DMS79 (cell line): ENCODE data around the gene HOATZ.
A peak's percentile ranks its signal among the peaks of the same experiment; 100 is the strongest.

Experiments used
- DNase-seq: peaks from one replicate; lab custom pipeline; 2025; lab: John Stamatoyannopoulos, UW

Gene HOATZ

DNA sequence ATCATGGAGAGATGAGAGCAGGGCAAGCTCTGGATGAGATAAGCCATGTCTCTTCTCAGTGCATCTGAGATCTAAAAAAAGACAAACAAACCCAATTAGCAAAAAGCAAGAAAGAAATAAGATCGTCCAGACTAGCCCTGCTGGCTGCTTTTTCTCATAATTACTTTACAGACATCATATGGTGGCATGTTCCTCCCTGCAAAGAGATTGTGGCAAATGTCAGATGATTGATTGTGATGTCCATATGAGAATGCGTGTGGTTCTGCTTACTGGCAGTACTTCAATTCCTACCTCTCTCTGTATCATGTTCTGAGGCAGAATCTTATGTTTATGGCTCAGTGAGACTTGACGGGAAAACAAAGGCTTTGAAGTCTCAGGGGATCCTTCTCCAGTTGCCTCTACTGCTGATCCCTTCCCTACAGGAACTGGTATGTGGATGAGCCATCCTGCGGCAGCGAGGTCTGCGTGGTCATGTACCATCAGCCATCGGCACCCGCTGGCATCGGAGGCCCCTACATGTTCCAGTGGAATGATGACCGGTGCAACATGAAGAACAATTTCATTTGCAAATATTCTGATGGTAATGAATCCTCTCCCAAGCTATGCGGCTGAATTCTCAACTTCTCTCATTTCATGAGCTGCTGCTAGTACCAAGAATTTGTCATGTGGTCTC is 34.8 kb downstream of the HOATZ start:
- DNase-seq = no peak

DNA sequence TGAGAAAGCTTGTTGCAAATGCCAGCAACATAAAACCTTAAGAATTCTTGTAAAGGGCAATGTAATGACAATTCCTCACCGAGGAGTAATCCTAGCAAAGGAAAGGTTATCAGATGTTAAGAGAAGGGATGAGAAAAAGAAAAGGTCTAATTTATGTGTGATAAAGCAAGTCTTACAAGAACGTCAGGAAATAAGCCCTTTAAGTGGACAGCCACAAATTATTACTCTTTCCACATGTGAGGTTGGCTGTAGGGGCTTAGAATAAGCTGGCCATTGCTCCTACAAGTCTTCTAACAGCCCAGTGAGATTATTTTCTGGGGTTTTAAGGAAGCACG is 35.3 kb downstream of the HOATZ start:
- DNase-seq = no peak

DNA sequence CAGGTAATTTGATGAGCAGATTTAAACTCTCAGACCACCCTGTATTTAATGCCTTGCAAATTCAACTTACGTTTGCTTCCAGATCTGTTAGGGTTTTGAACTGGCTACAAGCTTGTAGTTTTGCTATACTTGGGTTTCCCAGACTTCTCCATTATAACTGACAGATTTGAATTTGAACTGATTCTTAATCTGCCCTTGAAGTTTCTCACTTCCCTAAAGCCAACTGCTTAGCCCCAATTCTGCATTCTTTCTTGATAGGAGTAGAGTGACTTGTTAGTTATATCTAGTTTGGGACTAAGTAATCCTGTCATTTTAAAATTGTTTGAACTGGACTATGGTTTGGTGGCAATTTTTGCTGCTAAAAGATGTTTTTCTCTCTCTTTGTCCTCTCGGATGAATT is 35.7 kb downstream of the HOATZ start:
- DNase-seq = no peak

DNA sequence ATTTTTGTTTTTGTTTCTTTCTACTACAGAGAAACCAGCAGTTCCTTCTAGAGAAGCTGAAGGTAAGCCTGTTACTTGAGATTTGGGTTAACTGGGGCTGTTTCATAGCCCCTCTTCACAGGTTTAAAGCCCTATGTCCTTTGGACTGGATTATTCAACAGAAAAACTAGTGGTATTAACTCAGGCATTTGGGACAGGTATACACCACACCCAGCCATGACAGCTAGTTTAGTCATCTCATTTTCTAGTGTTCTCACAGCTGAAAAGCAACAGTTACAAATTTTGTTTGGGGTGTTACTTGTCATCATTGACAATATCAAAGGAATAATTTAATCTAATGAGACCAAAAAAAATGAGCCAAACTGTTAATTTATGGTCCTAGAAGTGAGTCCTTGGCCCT is 40.0 kb downstream of the HOATZ start:
- DNase-seq = no peak

DNA sequence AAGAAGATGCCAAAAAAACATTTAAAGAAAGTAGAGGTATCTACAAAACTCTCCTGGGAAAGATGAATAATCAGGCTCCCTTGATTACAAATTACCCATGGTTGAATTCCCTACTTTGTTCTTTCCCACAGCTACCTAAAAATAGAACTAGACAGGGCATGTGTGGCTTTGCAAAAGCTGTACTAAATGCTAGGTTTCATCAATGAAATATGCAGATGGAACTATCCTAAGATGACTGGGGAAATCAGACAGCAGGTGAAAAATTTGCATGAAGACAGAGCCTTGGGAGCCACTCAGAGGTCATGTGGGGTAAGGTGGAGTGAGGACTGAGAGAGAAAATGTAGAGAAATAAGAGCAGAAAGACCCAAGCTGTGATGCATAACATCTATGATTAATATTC is 40.7 kb downstream of the HOATZ start:
- no peak for DNase-seq

DNA sequence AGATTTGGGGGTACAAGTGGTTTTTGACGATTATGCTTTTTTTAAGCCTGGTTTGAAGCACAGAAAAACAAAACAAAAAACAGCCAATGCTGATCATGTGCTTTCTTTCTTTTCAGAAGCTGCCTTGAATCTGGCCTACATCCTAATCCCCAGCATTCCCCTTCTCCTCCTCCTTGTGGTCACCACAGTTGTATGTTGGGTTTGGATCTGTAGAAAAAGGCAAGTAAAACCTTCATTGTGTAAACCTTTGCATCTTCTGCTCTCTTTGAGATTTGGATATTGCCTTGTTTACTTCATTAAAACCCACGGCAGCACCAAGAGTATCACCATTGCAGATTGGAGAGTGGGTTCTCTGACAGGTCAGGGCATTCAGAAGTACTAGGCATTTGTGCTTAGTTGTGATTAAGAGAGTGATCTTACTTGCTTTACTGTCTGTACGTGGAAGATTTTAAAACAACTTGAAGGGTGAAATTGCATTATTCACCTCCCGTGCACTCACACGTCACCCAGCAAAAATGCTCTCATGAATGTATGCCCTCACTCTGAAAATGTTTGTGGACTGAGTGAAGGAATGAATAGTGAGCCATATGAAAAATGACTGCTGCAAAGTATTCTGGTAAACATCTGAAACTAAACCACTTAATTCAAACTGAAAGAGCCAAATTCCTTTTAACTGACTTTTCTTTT is 43.0 kb downstream of the HOATZ start:
- DNase-seq = no peak

DNA sequence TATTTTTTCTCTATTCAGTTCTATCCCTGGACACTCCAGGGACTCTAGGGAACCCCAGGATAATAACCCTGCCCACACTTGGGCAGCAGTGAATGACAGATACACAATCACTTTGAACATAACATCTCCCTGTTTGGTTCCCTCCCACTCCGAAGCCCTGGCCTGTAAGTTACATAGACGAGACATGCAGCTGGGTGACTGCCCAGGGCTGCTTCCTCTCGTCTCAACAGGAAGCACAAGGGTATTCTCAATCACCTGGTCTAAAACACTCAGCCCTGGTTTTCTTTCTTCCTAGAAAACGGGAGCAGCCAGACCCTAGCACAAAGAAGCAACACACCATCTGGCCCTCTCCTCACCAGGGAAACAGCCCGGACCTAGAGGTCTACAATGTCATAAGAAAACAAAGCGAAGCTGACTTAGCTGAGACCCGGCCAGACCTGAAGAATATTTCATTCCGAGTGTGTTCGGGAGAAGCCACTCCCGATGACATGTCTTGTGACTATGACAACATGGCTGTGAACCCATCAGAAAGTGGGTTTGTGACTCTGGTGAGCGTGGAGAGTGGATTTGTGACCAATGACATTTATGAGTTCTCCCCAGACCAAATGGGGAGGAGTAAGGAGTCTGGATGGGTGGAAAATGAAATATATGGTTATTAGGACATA is 45.4 kb downstream of the HOATZ start:
- DNase-seq = no peak

DNA sequence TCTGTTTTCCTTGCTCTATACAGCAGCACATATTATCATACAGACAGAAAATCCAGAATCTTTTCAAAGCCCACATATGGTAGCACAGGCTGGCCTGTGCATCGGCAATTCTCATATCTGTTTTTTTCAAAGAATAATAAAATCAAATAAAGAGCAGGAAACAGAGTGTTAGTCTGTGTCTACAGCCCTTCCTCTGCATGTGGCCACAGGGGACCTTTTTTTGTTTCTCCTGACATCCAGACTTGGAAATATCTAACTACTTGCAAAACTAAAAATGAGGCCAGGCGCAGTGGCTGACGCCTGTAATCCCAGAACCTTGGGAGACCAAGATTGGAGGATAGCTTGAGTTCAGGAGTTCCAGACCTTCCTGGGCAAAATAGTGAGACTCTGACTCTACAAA is 46.2 kb downstream of the HOATZ start:
- DNase-seq = no peak

DNA sequence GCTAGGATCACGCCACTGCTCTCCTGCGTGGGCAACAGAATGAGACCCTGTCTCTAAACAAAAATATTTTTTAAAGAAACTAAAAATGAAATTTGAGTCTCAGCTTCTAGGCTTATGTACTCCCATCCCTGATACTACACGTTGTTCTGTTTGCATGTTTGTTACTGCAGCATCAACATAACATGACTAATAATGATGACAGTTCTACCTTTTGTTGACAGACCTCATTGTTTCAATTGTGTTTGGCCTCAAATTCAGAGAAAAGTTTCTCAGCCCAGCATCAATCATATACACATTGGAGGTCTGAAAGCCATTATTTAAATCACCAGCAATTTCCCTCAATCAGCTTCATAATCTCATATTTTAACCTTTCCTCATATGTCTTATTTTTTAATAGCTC is 46.7 kb downstream of the HOATZ start:
- no peak for DNase-seq

DNA sequence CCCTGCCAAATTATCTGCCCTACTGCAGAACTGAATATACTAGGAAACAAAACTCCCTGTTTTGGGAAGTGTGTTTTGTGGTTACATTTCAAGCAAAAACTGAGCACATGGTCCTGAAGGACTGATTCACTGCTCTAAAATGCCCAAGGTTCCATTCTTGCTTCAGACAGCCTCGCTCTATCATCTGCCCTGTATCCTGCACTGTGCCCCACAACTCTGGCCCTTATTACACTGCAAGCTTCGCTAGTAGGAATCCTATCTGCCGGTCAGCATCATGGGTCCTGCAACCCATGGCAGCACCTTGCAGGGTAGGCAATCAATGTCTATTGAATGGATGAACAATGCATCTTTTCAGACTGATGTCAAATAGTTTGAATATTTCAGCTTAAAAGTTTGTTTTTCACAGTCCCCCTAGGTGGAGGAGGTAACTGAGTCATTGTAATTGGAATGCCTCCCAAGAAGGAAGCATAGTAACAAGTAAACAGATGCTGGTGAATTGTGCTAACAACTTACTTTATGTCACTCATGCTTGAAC is 47.3 kb downstream of the HOATZ start:
- DNase-seq = no peak

DNA sequence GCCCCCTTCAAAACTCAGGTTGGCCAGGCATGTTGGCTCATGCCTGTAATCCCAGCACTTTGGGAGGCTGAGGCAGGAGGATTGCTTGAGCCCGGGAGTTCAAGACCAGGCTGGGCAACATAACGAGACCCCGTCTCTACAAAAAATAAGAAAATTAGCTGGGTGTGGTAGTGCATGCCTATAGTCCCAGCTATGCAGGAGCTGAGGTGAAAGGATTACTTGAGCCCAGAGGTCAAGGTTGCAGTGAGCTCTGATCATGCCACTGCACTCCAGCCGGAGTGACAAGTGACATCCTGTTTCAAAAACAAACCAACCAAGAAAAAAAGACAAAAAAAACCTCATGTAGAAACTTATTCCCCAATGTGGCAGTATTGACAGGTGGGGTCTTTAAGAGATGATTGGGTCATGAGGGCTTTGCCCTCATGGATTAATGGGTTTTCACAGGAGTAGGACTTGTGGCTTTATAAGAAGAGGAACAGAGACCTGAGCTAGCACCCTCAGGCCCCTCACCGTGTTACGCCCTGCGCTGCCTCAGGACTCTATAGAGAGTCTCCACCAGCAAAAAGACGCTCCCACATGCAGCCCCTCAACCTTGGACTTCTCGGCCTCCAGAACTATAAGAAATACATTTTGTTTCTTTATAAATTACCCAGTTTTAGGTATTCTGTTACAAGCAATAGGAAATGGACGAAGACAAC is 48.3 kb downstream of the HOATZ start:
- DNase-seq = no peak

DNA sequence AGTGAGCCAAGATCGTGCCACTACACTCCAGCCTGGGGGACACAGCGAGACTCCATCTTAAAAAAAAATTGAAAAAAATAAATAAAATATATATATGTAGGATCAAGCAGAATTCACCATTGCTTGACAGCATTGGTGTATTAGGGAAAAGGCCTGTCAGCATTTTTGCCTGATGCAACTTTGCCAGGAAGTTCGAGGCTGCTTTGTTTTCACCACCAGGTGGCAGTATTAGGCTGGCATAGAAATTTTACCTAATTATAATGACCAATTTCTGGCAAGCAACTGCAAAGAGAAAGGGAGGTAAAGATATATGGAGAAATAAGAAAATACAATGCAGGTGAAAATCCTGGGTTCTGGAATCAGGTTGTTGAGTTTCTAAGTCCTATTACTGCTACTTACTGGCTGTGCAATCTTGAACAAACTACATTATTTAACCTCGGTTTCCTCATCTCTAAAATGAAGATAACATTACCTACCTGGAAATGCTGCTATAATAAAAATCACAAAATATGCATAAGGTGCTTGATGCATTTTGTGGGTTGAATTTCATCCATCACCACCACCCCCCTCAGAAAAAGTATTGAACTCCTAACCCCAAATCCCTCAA is 50.6 kb downstream of the HOATZ start:
- DNase-seq = peak; percentile 38

DNA sequence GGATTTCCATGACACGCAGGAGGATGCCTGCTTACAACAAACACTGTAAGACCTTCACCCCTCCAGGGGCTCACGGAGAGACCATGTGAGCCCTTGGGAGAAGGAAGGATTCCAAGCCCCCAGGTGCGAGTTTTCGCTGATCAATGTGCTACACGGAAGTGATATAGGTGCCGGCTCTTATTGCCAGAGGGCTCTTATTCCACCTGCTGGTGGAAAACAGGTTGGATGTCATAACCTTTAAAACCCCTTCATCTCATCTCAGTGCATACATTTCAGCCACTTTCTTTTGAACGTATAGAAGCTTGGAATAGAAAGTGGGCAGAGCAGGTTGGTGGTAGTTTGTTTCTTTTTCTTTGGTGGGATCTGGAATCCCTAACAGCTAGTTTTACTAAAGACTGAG is 51.7 kb downstream of the HOATZ start:
- DNase-seq = no peak

DNA sequence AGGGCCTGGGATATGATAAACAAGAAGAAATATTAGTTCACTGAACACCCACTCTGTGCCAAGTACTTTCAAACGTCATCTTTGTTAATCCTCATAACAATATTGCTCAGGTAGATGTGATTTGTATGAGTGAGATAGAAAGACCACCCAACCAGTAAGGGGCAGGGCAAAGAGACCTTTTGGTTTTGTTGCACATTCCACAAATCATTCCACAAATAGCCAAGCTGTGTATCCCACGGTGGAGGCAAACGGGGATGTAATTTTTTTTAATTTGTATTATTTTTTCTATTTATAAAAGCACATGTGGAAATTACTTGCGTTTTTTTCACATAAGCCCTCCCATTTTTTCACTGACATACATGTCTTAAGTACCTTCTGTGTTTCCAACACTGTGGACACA is 54.9 kb downstream of the HOATZ start:
- DNase-seq = no peak

DNA sequence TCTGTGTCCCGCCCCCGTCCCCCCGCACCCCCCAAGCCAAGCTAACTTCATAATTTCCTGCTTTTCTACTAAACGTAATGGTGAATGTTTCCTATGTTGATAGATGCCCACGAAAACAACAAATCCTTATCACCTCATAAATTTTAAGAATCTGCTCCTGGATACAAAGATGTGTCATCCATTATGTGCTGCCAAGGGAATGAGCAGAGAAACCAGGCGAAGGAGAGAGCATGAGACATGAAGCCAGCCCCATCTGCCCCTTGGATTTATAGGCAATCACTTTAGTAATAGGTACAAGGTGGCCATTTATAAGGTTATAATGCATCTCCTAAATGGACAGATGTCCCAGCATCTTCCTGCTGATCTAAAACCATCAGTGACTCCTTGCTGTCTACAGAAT is 56.2 kb downstream of the HOATZ start:
- no peak for DNase-seq

DNA sequence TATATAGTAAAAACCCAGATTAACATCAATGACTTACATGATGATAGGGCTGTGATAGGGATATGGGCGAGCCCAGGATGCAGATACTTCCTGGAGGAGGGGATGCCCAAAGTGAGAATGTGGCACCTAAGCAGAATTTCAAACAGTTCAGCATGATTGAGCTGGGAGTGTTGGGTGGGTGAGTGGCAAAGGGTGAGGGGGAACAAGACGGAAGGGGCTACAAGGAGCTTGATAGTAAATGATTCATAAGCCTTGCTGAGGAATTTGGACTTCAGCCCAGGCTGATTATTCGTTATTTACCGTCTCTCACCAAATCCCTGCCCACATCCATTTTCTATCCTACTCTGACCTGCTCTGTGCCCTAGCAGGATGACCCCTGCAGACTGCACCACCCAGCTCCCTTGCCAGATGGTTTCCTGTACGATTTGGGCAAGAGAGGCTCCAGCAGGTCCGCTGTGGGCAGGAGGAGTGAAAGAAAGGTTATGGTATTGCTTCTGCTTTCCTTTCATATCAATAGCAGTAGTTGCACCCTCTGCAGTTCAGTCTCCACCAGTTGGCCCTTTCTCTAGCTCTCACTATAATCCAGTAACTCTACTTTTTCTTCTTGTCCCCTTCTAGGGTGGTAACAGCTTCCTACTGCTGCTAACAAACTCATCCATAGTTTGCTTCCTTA is 57.4 kb downstream of the HOATZ start:
- no peak for DNase-seq

DNA sequence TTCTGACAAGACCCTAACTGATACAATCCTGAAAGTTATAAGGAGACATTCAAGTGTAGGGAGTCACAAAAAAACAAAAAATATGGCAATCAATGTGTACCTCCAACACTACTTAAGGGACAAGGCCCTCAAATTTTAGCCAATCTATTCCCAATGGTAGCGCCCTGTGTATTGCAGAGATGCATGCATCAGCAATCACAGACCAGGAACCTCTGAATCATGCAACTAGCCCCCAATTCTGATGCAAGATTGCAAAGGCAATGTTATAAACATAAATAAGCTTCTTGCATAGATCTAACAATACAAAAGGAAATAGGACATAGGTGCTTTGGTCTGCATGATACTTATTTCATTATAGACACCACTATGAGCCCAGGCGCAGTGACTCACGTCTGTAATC is 58.0 kb downstream of the HOATZ start:
- DNase-seq = no peak

DNA sequence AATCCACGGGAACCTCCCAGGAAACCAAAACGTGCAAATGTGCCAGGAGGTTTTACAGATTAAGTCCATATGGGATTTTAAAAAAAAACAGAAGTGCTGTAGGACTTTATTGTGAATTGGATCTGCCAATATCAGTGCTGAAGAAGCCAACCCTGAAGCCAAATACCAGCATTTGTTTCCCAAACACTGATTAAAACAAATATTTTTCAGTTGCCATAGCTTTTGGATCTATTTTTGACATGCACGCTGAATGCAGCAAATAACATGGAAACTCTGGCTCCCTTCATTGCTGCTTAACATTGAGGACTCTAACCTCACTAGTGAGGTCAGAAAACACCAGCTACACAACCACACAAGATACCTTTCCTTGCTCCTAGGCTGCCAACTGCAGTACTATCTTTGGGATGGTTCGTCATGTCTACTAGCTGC is 59.3 kb downstream of the HOATZ start:
- no peak for DNase-seq

DNA sequence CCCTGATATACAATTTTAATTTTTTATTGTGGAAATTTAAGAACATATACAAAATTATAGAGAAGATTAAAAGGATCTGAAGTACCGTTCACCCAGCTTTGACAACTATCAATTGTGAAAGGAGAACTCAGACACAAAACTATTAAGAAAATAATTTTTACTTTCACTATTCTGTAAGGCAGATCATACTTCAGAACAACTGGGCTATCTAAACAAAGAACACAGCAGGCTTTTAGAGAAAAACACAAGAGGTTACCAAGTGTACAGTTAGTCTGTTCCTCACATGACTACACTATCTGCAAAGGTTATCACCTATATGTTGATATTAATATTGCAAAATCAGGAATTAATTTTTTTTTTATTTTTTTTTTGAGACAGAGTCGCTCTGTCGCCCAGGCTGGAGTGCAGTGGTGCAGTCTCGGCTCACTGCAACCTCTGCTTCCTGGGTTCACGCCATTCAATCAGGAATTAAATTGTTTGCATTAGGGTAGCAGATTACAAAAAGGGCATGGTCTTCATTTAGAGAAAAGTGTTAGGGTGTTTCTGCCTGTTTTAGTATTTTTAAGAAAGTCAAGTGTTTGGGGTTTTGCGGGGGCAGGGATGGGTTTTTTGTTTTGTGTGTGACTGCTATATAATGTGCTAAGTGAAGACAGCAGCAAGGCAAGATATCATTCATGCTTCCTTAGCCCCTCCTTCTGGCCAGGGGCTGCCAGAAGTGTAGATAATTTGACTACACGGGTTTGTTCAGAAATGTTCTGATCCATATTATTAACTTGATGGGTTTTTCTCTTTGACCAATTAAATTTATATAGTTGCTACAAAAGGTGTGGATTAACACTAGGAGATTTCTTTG is 60.0 kb downstream of the HOATZ start:
- DNase-seq = peak; percentile 34

DNA sequence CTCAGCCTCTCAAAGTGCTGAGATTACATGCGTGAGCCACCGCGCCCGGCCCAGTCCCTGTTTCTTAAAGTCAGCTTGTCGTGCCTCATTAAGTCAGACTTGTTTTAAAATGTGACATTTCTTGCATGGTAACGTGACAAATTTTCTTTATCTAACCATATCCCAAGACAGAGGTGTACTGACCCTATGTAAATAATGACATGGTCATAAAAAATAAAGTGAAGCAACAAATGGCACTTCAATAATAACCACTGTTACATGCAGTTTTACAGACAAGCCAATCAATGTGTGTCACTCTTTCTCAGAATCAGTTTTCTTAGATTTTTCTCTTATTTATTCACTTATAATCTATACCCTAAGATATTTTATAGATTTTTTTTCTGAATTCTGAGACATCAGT is 61.2 kb downstream of the HOATZ start:
- no peak for DNase-seq

DNA sequence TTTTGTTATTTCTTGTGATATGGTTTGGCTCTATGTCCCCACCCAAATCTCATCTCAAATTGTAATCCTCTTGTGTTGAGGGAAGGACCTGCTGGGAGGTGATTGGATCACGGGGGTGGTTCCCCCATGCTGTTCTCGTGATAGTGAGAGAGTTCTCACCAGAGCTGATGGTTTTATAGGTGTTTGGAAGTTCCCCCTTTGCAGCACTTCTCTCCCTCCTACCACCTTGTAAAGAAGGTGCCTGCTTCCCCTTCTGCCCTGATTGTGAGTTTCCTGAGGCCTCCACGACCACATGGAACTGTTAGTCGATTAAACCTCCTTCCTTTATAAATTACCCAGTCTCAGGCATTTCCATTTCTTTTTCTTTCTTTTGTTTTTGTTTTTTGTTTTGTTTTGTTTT is 63.2 kb downstream of the HOATZ start:
- DNase-seq = no peak
